K562 (cell line): ENCODE results near the gene F2RL2. TPM values are rescaled to one million over a fixed set of nuclear protein-coding genes. Genes with fewer than 3 reads are reported as not detected.

Source experiments
- BCL6 ChIP-seq: fragments of 250-450 bp; sonication (Bioruptor Pico); IDR thresholded peaks from 2 replicates; pipeline ENCODE4 v1.4.0; 2020
- BRCA1 ChIP-seq, 2 experiments: fragments of 450-650 bp in 1 of 2; sonication (generic) in 1 of 2; formaldehyde crosslinking in 1 of 2; IDR thresholded peaks; 2 replicates each; pipeline versions ENCODE4 v1.5.0 to v1.6.1; 2017 to 2020; ENCODE audit warnings: mild to moderate bottlenecking in 1 of 2, missing genetic modification reagents in 1 of 2
- BRF2 ChIP-seq: IDR thresholded peaks from 3 replicates; pipeline ENCODE4 v1.6.1; 2011; ENCODE audit warnings: borderline replicate concordance, mild to moderate bottlenecking; ENCODE audit not compliant: insufficient read length, insufficient read depth
- CTCF ChIP-seq, 3 experiments: IDR thresholded peaks in 2 of 3; conservative IDR thresholded peaks in 1 of 3; 2 replicates each; pipeline ENCODE4 v1.5.1; 2011 to 2012; ENCODE audit warnings: low read length in 3 of 3, mild to moderate bottlenecking in 3 of 3, control low read depth in 2 of 3, improper control_type of control experiment in 1 of 3, inconsistent platforms in 1 of 3, low read depth in 1 of 3, mixed read lengths in 1 of 3, moderate library complexity in 1 of 3; ENCODE audit not compliant: insufficient read depth in 2 of 3
- E2F1 ChIP-seq: sonication (generic); formaldehyde crosslinking; IDR thresholded peaks from 2 replicates; pipeline ENCODE4 v1.8.1; 2023; ENCODE audit warnings: mild to moderate bottlenecking, missing genetic modification reagents, moderate library complexity
- E2F5 ChIP-seq: sonication (generic); formaldehyde crosslinking; IDR thresholded peaks from 2 replicates; pipeline ENCODE4 v1.8.0; 2022; ENCODE audit warnings: mild to moderate bottlenecking, missing genetic modification reagents
- HNRNPLL ChIP-seq: fragments of 200-400 bp; formaldehyde crosslinking; IDR thresholded peaks from 2 replicates; pipeline ENCODE4 v1.6.1; 2017; ENCODE audit warnings: low read length, low read depth, mild to moderate bottlenecking; ENCODE audit not compliant: poor library complexity, severe bottlenecking
- KLF13 ChIP-seq: fragments of 450-650 bp; IDR thresholded peaks from 2 replicates; pipeline ENCODE4 v1.6.1; 2016; ENCODE audit warnings: missing genetic modification characterization, low read depth, mild to moderate bottlenecking, missing compliant biosample characterization, moderate library complexity, borderline replicate concordance
- MEF2D ChIP-seq: conservative IDR thresholded peaks from 2 replicates; pipeline ENCODE4 v1.6.1; 2016; ENCODE audit warnings: low read depth, missing genetic modification characterization, missing compliant biosample characterization
- MXD1 ChIP-seq: fragments of 250-450 bp; sonication (Bioruptor Pico); IDR thresholded peaks from 2 replicates; pipeline ENCODE4 v1.8.0; 2021; ENCODE audit warnings: borderline replicate concordance, mild to moderate bottlenecking, moderate library complexity; ENCODE audit not compliant: poor library complexity, severe bottlenecking
- POLR2B ChIP-seq: fragments of 450-650 bp; IDR thresholded peaks from 2 replicates; pipeline ENCODE4 v1.6.1; 2018; ENCODE audit warnings: low read depth; ENCODE audit not compliant: partially characterized antibody
- PTBP1 ChIP-seq: fragments of 200-400 bp; formaldehyde crosslinking; IDR thresholded peaks from 2 replicates; pipeline ENCODE4 v1.6.1; 2017; ENCODE audit warnings: low read depth, low read length
- RNF219 ChIP-seq: fragments of 250-450 bp; sonication (Bioruptor Pico); IDR thresholded peaks from 2 replicates; pipeline ENCODE4 v1.5.0; 2022; ENCODE audit warnings: mild to moderate bottlenecking
- SMAD1 ChIP-seq: fragments of 150-350 bp; IDR thresholded peaks from 2 replicates; pipeline ENCODE4 v1.6.1; 2014; ENCODE audit warnings: low read length, low read depth; ENCODE audit not compliant: partially characterized antibody
- ZBTB8A ChIP-seq: fragments of 450-650 bp; IDR thresholded peaks from 2 replicates; pipeline ENCODE4 v1.6.1; 2018; ENCODE audit warnings: mild to moderate bottlenecking, moderate library complexity; ENCODE audit not compliant: partially characterized antibody
- ZFP36 ChIP-seq: fragments of 150-350 bp; IDR thresholded peaks from 2 replicates; pipeline ENCODE4 v1.6.1; 2018; ENCODE audit warnings: low read length, low read depth; ENCODE audit not compliant: partially characterized antibody
- ZNF133 ChIP-seq: fragments of 250-450 bp; sonication (Bioruptor Pico); IDR thresholded peaks from 2 replicates; pipeline ENCODE4 v1.4.0; 2020; ENCODE audit warnings: mild to moderate bottlenecking
- ZNF175 ChIP-seq: fragments of 200-800 bp; sonication (Bioruptor generic); IDR thresholded peaks from 2 replicates; pipeline ENCODE4 v1.6.1; 2016; ENCODE audit warnings: low read depth, mild to moderate bottlenecking, missing genetic modification characterization, missing compliant biosample characterization
- ZNF778 ChIP-seq: fragments of 450-650 bp; formaldehyde crosslinking; IDR thresholded peaks from 2 replicates; pipeline ENCODE4 v1.4.0; 2020; ENCODE audit warnings: mild to moderate bottlenecking, moderate library complexity
- polyA plus RNA-seq, 8 experiments: library from polyadenylated mRNA; depleted of rRNA in 4 of 8; stranded (reverse) in 5 of 8; unstranded in 3 of 8; fragments of >200 nt; fragmentation: Nextera tagmentation in 2 of 8; fragmentation: Illumina TruSeq in 1 of 8; extraction: Ambion mirVana in 2 of 8; extraction: Trizol in 1 of 8; gene quantifications; 2 replicates each; pipeline versions ENCODE4 v1.2.1 to v1.2.3, GENCODE V29; 2011 to 2014; ENCODE audit warnings: inconsistent platforms in 1 of 8, missing spikeins in 1 of 8
- total RNA-seq, 7 experiments: library from RNA; depleted of rRNA in 6 of 7; stranded (reverse); fragments of >200 nt in 6 of 7; fragmentation: Illumina TruSeq in 2 of 7; extraction: Trizol in 2 of 7; gene quantifications; 2 replicates each; pipeline versions ENCODE4 v1.2.1 to v1.2.3, GENCODE V29; 2011 to 2021; ENCODE audit warnings: low replicate concordance in 1 of 7

Gene F2RL2
- total and polyA plus RNA-seq, 9 of the 15 experiments (the other 6 are each of a cell fraction or from before 2014, with no cell fraction given), result 0.03 to 0.12 (median 0.06) TPM; not detected in 3

- TF ChIP-seq E2F5 (CRISPR knock-in tag) (no peak), MEF2D (tag) (no peak), KLF13 (no peak), ZFP36 (no peak), RNF219 (CRISPR knock-in tag) (no peak), ZNF778 (CRISPR knock-in tag) (no peak), ZNF175 (CRISPR knock-in tag) (0 out of 2 replicates have a peak, but pooled peaks have one; percentile 44), PTBP1 (no peak), CTCF (IDR thresholded peaks at IDR 0.05 in 2 of 3, conservative IDR thresholded peaks at IDR 0.05 in 1 of 3; ENCODE audit: insufficient read depth in 2 of 3, low read depth in 1 of 3, low read length in 3 of 3) (no peak), E2F1 (CRISPR knock-in tag) (no peak), BCL6 (no peak), POLR2B (no peak), BRF2 (no peak), BRCA1 (IDR thresholded peaks at IDR 0.05) (no peak), BRCA1 (CRISPR knock-in tag; IDR thresholded peaks at IDR 0.05) (no peak), HNRNPLL (no peak), ZNF133 (CRISPR knock-in tag) (no peak), MXD1 (no peak), SMAD1 (no peak), ZBTB8A (no peak)
Observed at GRCh38 chr5:76608833-76609232, 14.4 kb downstream of the F2RL2 start (continued).
